GM12878 (cell line): ENCODE data around the gene SLC29A1. TPM values are rescaled to one million over a fixed set of nuclear protein-coding genes. Genes with fewer than 3 reads are reported as not detected.

ENCODE experiments used
- BCLAF1 ChIP-seq: fragments of 450-650 bp; IDR thresholded peaks from 2 replicates; pipeline ENCODE4 v1.6.1; 2017; ENCODE audit warnings: antibody characterized with exemption, mild to moderate bottlenecking, moderate library complexity
- CTCF ChIP-seq, 3 experiments: IDR thresholded peaks in 2 of 3; conservative IDR thresholded peaks in 1 of 3; 2 replicates each; pipeline ENCODE4 v1.5.1; 2011; ENCODE audit warnings: low read depth in 3 of 3, low read length in 3 of 3, mild to moderate bottlenecking in 3 of 3, control low read depth in 2 of 3, moderate library complexity in 2 of 3, inconsistent platforms in 1 of 3, mixed read lengths in 1 of 3; ENCODE audit not compliant: control insufficient read depth in 2 of 3, insufficient read depth in 1 of 3; ENCODE audit errors: extremely low read depth in 1 of 3
- E4F1 ChIP-seq: fragments of 450-650 bp; IDR thresholded peaks from 2 replicates; pipeline ENCODE4 v1.6.1; 2018; ENCODE audit warnings: borderline replicate concordance, mild to moderate bottlenecking; ENCODE audit not compliant: partially characterized antibody
- EED ChIP-seq: sonication (generic); IDR thresholded peaks from 2 replicates; pipeline ENCODE4 v1.6.1; 2016; ENCODE audit warnings: antibody characterized with exemption, low read depth
- EP300 ChIP-seq, 2 experiments: fragments of 150-350 bp in 1 of 2; IDR thresholded peaks; 2 replicates each; pipeline ENCODE4 v1.6.1; 2011 to 2012; ENCODE audit warnings: low read depth in 2 of 2, low read length in 2 of 2, borderline replicate concordance in 1 of 2, improper control_type of control experiment in 1 of 2, inconsistent platforms in 1 of 2; ENCODE audit not compliant: control insufficient read depth in 1 of 2
- GABPA ChIP-seq: IDR thresholded peaks from 2 replicates; pipeline ENCODE4 v1.6.1; 2014; ENCODE audit warnings: antibody characterized with exemption, low read depth, mild to moderate bottlenecking, inconsistent platforms
- GATAD2B ChIP-seq: fragments of 450-650 bp; conservative IDR thresholded peaks from 2 replicates; pipeline ENCODE4 v1.6.1; 2017; ENCODE audit warnings: low read depth, mild to moderate bottlenecking, moderate library complexity
- HDGF ChIP-seq: fragments of 450-650 bp; IDR thresholded peaks from 2 replicates; pipeline ENCODE4 v1.6.1; 2016; ENCODE audit warnings: antibody characterized with exemption
- JUND ChIP-seq: IDR thresholded peaks from 2 replicates; pipeline ENCODE4 v1.6.1; 2012; ENCODE audit warnings: low read depth, mild to moderate bottlenecking, low read length, improper control_type of control experiment, moderate library complexity
- MAX ChIP-seq: IDR thresholded peaks from 2 replicates; pipeline ENCODE4 v1.6.1; 2012; ENCODE audit warnings: low read depth, low read length, improper control_type of control experiment
- PBX3 ChIP-seq: IDR thresholded peaks from 2 replicates; pipeline ENCODE4 v1.6.1; 2011; ENCODE audit warnings: mild to moderate bottlenecking, low read depth, low read length, moderate library complexity; ENCODE audit not compliant: insufficient replicate concordance
- POLR2AphosphoS5 ChIP-seq: IDR thresholded peaks from 2 replicates; pipeline ENCODE4 v1.6.1; 2011; ENCODE audit warnings: mild to moderate bottlenecking, low read length, inconsistent platforms
- RCOR1 ChIP-seq: conservative IDR thresholded peaks from 2 replicates; pipeline ENCODE4 v1.6.1; 2012; ENCODE audit warnings: low read depth, low read length, improper control_type of control experiment
- SKIL ChIP-seq: fragments of 450-650 bp; IDR thresholded peaks from 2 replicates; pipeline ENCODE4 v1.6.1; 2017; ENCODE audit warnings: mild to moderate bottlenecking, low read depth, inconsistent platforms; ENCODE audit not compliant: poor library complexity, severe bottlenecking
- TBL1XR1 ChIP-seq: IDR thresholded peaks from 2 replicates; pipeline ENCODE4 v1.6.1; 2012; ENCODE audit warnings: low read depth, low read length, improper control_type of control experiment
- WRNIP1 ChIP-seq: IDR thresholded peaks from 2 replicates; pipeline ENCODE4 v1.6.1; 2011; ENCODE audit warnings: low read depth, low read length, improper control_type of control experiment, borderline replicate concordance
- ZNF384 ChIP-seq: IDR thresholded peaks from 2 replicates; pipeline ENCODE4 v1.6.1; 2012; ENCODE audit warnings: low read depth, mild to moderate bottlenecking, low read length, improper control_type of control experiment, borderline replicate concordance
- polyA plus RNA-seq, 11 experiments: library from polyadenylated mRNA; depleted of rRNA in 4 of 11; unstranded in 6 of 11; stranded (reverse) in 5 of 11; fragments of >200 nt; fragmentation: Nextera tagmentation in 4 of 11; fragmentation: Illumina TruSeq in 1 of 11; extraction: Ambion mirVana in 4 of 11; extraction: Trizol in 1 of 11; gene quantifications; 1 replicate in 1 of 11; 2 replicates in 10 of 11; pipeline versions ENCODE4 v1.2.1 to v1.2.3, GENCODE V29; 2011 to 2016; ENCODE audit warnings: inconsistent platforms in 2 of 11, missing spikeins in 2 of 11, low read depth in 1 of 11
- total RNA-seq, 4 experiments: library from RNA; depleted of rRNA in 3 of 4; stranded (reverse); fragments of >200 nt in 3 of 4; fragmentation: Illumina TruSeq in 1 of 4; extraction: Trizol in 1 of 4; gene quantifications; 2 replicates each; pipeline versions ENCODE4 v1.2.1 to v1.2.3, GENCODE V29; 2013 to 2021

SLC29A1 gene
- total and polyA plus RNA-seq, 10 of the 15 experiments (the other 5 are each of a cell fraction or from before 2014, with no cell fraction given) = 10.0 to 132 (median 93.4) TPM

GRCh38 chr6:44245912-44246662, 22.7 kb downstream of the SLC29A1 start (continued):
- TF ChIP-seq PBX3 = peak; percentile 81
- TF ChIP-seq HDGF = no peak; the same call in 1 of the 2 replicates
- TF ChIP-seq POLR2AphosphoS5 = no peak
- TF ChIP-seq E4F1 = no peak
- TF ChIP-seq ZNF384 = no peak
- TF ChIP-seq TBL1XR1 = no peak
- no peak for TF ChIP-seq RCOR1
- peak; percentile 24 to 60 (median 49); a peak in 5 of 6 replicates for TF ChIP-seq CTCF (IDR thresholded peaks at IDR 0.05 in 2 of 3, conservative IDR thresholded peaks at IDR 0.05 in 1 of 3; ENCODE audit: control insufficient read depth in 2 of 3, extremely low read depth in 1 of 3, insufficient read depth in 1 of 3, low read depth in 3 of 3, low read length in 3 of 3)
- TF ChIP-seq GATAD2B = peak; percentile 72; the same call in 1 of the 2 replicates
- TF ChIP-seq SKIL = no peak
- no peak for TF ChIP-seq WRNIP1
- TF ChIP-seq MAX = peak; percentile 55
- TF ChIP-seq BCLAF1 = no peak
- TF ChIP-seq EP300 (IDR thresholded peaks at IDR 0.05; ENCODE audit: borderline replicate concordance in 1 of 2, control insufficient read depth in 1 of 2, low read depth in 2 of 2, low read length in 2 of 2) = peak in 1 of 2 experiments; percentile 75; a peak in 2 of 4 replicates
- TF ChIP-seq GABPA = no peak
- TF ChIP-seq EED = no peak
- peak; percentile 36; the same call in 1 of the 2 replicates for TF ChIP-seq JUND
